ENCODE data around the gene PPM1D.

DNA sequence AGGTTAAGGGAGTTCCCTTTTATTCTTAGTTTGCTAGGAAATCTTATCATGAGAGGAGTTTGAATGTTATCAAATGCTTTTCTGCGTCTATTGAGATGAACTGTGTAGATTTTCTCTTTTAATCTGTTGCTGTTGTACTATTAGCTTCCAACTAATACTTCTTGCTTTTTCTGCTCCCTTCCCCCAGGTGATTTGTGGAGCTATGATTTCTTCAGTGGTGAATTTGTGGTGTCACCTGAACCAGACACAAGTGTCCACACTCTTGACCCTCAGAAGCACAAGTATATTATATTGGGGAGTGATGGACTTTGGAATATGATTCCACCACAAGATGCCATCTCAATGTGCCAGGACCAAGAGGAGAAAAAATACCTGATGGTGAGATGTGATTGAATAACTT, 47.7 kb downstream of the PPM1D start:
- TF ChIP-seq, protein P1, sequence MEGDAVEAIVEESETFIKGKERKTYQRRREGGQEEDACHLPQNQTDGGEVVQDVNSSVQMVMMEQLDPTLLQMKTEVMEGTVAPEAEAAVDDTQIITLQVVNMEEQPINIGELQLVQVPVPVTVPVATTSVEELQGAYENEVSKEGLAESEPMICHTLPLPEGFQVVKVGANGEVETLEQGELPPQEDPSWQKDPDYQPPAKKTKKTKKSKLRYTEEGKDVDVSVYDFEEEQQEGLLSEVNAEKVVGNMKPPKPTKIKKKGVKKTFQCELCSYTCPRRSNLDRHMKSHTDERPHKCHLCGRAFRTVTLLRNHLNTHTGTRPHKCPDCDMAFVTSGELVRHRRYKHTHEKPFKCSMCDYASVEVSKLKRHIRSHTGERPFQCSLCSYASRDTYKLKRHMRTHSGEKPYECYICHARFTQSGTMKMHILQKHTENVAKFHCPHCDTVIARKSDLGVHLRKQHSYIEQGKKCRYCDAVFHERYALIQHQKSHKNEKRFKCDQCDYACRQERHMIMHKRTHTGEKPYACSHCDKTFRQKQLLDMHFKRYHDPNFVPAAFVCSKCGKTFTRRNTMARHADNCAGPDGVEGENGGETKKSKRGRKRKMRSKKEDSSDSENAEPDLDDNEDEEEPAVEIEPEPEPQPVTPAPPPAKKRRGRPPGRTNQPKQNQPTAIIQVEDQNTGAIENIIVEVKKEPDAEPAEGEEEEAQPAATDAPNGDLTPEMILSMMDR (IDR thresholded peaks at IDR 0.05; ENCODE audit: insufficient read depth, low read length, poor library complexity, severe bottlenecking), result no peak
- no peak for TF ChIP-seq EZH2phosphoT487 (conservative IDR thresholded peaks at IDR 0.05; ENCODE audit: low read length)
